HG03520 (cell line): ENCODE data around the gene CDYL.

ENCODE experiments used
- ATAC-seq: cut with Tn5 transposase; IDR thresholded peaks from one replicate; pipeline ENCODE4 v1.9.1; 2021; ENCODE audit warnings: mild to moderate bottlenecking, moderate library complexity; ENCODE audit not compliant: unreplicated experiment

Gene CDYL

GRCh38 chr6:4879741-4880275 lies 103.6 kb downstream of the CDYL start:
- no peak for ATAC-seq

GRCh38 chr6:4880363-4880762 lies 104.2 kb downstream of the CDYL start:
- no peak for ATAC-seq

GRCh38 chr6:4883298-4883697 lies 107.1 kb downstream of the CDYL start:
- ATAC-seq = no peak

GRCh38 chr6:4884646-4885340 lies 108.6 kb downstream of the CDYL start:
- ATAC-seq = no peak

- no peak for ATAC-seq
Measured at GRCh38 chr6:4885341-4885933, 109.2 kb downstream of the CDYL start.

GRCh38 chr6:4888841-4889240 lies 112.6 kb downstream of the CDYL start:
- ATAC-seq = no peak

- ATAC-seq = no peak
Measured at GRCh38 chr6:4889701-4890100, 113.5 kb downstream of the CDYL start.

- ATAC-seq = no peak
Measured at GRCh38 chr6:4890191-4890590, 114.0 kb downstream of the CDYL start.

- no peak for ATAC-seq
Measured at GRCh38 chr6:4890627-4891026, 114.4 kb downstream of the CDYL start.

GRCh38 chr6:4891141-4891540 lies 114.9 kb downstream of the CDYL start:
- no peak for ATAC-seq

GRCh38 chr6:4892785-4893485 lies 116.7 kb downstream of the CDYL start:
- ATAC-seq = no peak

GRCh38 chr6:4894049-4894448 lies 117.8 kb downstream of the CDYL start:
- no peak for ATAC-seq

GRCh38 chr6:4895971-4896370 lies 119.8 kb downstream of the CDYL start:
- no peak for ATAC-seq

- ATAC-seq = no peak
Measured at GRCh38 chr6:4896401-4896800, 120.2 kb downstream of the CDYL start.

- ATAC-seq = no peak
Measured at GRCh38 chr6:4899249-4900034, 123.2 kb downstream of the CDYL start.

- peak; percentile 53 for ATAC-seq
Measured at GRCh38 chr6:4901386-4902061, 125.3 kb downstream of the CDYL start.

- no peak for ATAC-seq
Measured at GRCh38 chr6:4902363-4902762, 126.2 kb downstream of the CDYL start.

GRCh38 chr6:4903121-4903520 lies 126.9 kb downstream of the CDYL start:
- ATAC-seq = no peak

GRCh38 chr6:4903751-4904370 lies 127.7 kb downstream of the CDYL start:
- no peak for ATAC-seq

GRCh38 chr6:4904461-4905025 lies 128.3 kb downstream of the CDYL start:
- no peak for ATAC-seq
